ENCODE measurements around the gene PCDHGA5.
A peak's percentile ranks its signal among the peaks of the same experiment; 100 is the strongest.
"Not testable (repeated sequence)": the region's sequence is repeated elsewhere in the genome, so short reads cannot be mapped to it uniquely, and the experiment has no call there.

The PCDHGA5 gene

DNA sequence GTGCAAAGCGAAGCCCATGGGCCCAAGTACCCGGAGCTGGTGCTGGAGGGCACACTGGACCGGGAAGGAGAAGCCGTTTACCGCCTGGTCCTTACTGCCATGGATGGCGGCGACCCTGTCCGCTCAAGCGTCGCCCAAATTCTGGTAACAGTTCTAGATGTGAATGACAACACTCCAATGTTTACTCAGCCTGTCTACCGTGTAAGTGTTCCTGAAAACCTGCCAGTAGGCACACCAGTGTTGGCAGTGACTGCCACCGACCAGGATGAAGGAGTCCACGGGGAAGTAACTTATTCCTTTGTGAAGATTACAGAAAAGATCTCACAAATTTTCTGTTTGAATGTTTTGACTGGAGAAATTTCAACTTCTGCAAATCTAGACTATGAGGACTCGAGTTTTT lies 10.7 kb downstream of the PCDHGA5 start:
- H3K4me3 ChIP-seq (ENCODE audit: low read depth in 1 of 2, low read length in 2 of 2), result peak overlapping the region; percentile 25 to 28
- H3K27me3 ChIP-seq (ENCODE audit: control insufficient read depth in 1 of 2, insufficient read depth in 2 of 2, low read length in 2 of 2), result no peaks in the 10 kb centered on the region
- H3K4me1 ChIP-seq (ENCODE audit: insufficient read depth, low read length), result no peaks in the 10 kb centered on the region
- H3K9ac ChIP-seq (ENCODE audit: low read length), result no peak overlapping the region
- H3K36me3 ChIP-seq (ENCODE audit: insufficient read depth, low read length), result peaks cover 4% of the 10 kb centered on the region
- H3K9me3 ChIP-seq (ENCODE audit: low read length), result peaks cover 73% of the 10 kb centered on the region
- no peak overlapping the region for H3K27ac ChIP-seq (ENCODE audit: low read depth, low read length)

DNA sequence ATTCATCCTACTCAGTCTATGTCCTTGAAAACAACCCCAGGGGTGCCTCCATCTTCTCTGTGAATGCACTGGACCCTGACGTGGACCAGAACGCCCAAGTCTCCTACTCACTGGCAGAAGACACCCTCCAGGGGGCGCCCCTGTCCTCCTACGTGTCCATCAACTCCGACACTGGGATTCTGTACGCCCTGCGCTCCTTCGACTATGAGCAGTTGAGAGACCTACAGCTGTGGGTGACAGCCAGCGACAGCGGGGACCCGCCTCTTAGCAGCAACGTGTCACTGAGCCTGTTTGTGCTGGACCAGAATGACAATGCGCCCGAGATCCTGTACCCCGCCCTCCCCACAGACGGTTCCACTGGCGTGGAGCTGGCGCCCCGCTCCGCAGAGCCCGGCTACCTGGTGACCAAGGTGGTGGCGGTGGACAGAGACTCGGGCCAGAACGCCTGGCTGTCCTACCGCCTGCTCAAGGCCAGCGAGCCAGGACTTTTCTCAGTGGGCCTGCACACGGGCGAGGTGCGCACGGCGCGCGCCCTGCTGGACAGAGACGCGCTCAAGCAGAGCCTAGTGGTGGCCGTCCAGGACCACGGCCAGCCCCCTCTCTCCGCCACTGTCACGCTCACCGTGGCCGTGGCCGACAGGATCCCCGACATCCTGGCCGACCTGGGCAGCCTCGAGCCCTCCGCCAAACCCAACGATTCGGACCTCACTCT lies 11.6 kb downstream of the PCDHGA5 start:
- not testable (repeated sequence) for H3K9ac ChIP-seq (ENCODE audit: low read length); H3K36me3 ChIP-seq (ENCODE audit: insufficient read depth, low read length); H3K27me3 ChIP-seq (ENCODE audit: control insufficient read depth in 1 of 2, insufficient read depth in 2 of 2, low read length in 2 of 2); H3K27ac ChIP-seq (ENCODE audit: low read depth, low read length); H3K4me1 ChIP-seq (ENCODE audit: insufficient read depth, low read length)
- Histone ChIP-seq H3K9me3 (ENCODE audit: low read length) (peaks cover 68% of the 10 kb centered on the region), H3K4me3 (ENCODE audit: low read depth in 1 of 2, low read length in 2 of 2) (peak overlapping the region in 1 of 2 donors; percentile 38)

DNA sequence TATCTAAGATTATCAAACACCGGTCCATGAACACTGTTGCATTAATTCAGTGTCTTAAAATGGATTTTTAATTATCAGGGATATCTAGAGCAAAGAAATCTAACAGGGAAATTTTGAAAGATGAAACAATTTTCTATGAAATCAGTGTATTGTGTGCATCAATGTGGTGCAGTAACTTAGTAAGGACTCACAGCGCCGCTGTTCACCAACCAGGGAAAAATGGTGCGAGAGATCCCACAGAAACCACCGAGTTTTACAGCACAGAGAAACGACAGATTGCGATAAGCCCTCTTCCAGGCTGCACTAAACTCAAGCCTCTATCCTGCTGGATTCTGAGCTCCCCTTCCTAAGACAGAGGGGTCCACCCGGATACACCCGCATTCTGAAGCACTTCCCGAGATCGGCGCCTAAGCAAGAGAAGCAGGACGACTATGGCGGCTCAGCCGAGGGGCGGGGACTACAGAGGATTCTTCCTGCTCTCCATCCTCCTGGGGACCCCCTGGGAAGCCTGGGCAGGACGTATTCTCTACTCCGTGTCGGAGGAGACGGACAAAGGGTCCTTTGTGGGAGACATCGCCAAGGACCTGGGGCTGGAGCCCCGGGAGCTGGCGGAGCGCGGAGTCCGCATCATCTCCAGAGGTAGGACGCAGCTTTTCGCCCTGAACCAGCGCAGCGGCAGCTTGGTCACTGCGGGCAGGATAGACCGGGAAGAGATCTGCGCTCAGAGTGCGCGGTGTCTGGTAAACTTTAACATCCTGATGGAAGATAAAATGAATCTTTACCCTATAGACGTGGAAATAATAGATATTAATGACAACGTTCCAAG lies 18.7 kb downstream of the PCDHGA5 start, which contains the start of gene PCDHGA7:
Gene PCDHGA7 (plus strand): TSS at position 274 of the 826 bp plus-strand sequence. CDS start 158 bp downstream, at position 432.
- Histone ChIP-seq H3K4me3 (ENCODE audit: low read depth in 1 of 2, low read length in 2 of 2) (peak within 1 kb of the TSS; percentile 12 to 47), H3K27me3 (ENCODE audit: control insufficient read depth in 1 of 2, insufficient read depth in 2 of 2, low read length in 2 of 2) (no peaks in the 10 kb centered on the region), H3K4me1 (ENCODE audit: insufficient read depth, low read length) (no peaks in the 10 kb centered on the region), H3K9me3 (ENCODE audit: low read length) (peaks cover 73% of the 10 kb centered on the region), H3K27ac (ENCODE audit: low read depth, low read length) (no peak within 1 kb of the TSS), H3K36me3 (ENCODE audit: insufficient read depth, low read length) (no peaks in the 10 kb centered on the region), H3K9ac (ENCODE audit: low read length) (no peak within 1 kb of the TSS)

DNA sequence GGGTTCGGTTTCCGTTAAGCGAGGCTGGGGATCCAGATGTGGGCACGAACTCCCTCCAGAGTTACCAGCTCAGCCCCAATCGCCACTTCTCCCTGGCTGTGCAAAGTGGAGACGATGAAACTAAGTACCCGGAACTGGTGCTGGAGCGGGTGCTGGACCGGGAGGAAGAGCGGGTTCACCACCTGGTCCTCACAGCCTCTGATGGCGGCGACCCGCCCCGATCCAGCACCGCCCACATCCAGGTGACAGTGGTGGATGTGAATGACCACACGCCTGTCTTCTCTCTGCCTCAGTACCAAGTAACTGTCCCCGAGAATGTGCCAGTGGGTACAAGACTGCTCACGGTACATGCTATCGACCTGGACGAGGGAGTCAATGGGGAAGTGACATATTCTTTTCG lies 19.4 kb downstream of the PCDHGA5 start:
- H3K36me3 ChIP-seq (ENCODE audit: insufficient read depth, low read length), result no peaks in the 10 kb centered on the region
- H3K9me3 ChIP-seq (ENCODE audit: low read length), result peaks cover 69% of the 10 kb centered on the region
- H3K4me3 ChIP-seq (ENCODE audit: low read depth in 1 of 2, low read length in 2 of 2), result peak overlapping the region; percentile 12 to 47
- no peaks in the 10 kb centered on the region for H3K27me3 ChIP-seq (ENCODE audit: control insufficient read depth in 1 of 2, insufficient read depth in 2 of 2, low read length in 2 of 2)
- no peaks in the 10 kb centered on the region for H3K4me1 ChIP-seq (ENCODE audit: insufficient read depth, low read length)
- no peak overlapping the region for H3K9ac ChIP-seq (ENCODE audit: low read length)
- no peak overlapping the region for H3K27ac ChIP-seq (ENCODE audit: low read depth, low read length)

DNA sequence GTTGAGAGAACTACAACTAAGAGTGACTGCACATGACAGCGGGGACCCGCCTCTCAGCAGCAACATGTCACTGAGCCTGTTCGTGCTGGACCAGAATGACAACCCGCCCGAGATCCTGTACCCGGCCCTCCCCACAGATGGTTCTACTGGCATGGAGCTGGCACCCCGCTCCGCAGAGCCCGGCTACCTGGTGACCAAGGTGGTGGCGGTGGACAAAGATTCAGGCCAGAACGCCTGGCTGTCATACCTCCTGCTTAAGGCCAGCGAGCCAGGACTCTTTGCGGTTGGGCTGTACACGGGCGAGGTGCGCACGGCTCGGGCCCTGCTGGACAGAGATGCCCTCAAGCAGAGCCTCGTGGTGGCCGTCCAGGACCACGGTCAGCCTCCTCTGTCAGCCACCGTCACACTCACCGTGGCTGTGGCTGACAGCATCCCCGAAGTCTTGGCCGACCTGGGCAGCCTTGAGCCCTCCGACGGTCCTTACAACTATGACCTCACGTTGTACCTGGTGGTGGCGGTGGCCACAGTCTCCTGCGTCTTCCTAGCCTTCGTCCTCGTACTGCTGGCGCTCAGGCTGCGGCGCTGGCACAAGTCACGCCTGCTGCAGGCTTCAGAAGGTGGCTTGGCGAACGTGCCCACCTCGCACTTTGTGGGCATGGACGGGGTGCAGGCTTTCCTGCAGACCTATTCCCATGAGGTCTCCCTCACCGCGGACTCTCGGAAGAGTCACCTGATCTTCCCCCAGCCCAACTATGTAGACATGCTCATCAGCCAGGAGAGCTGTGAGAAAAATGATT lies 20.7 kb downstream of the PCDHGA5 start:
- Histone ChIP-seq H3K27me3 (ENCODE audit: control insufficient read depth in 1 of 2, insufficient read depth in 2 of 2, low read length in 2 of 2) (no peaks in the 10 kb centered on the region), H3K36me3 (ENCODE audit: insufficient read depth, low read length) (no peaks in the 10 kb centered on the region), H3K27ac (ENCODE audit: low read depth, low read length) (no peak overlapping the region), H3K4me1 (ENCODE audit: insufficient read depth, low read length) (no peaks in the 10 kb centered on the region), H3K9me3 (ENCODE audit: low read length) (peaks cover 78% of the 10 kb centered on the region), H3K4me3 (ENCODE audit: low read depth in 1 of 2, low read length in 2 of 2) (peak overlapping the region in 1 of 2 donors; percentile 16), H3K9ac (ENCODE audit: low read length) (no peak overlapping the region)

DNA sequence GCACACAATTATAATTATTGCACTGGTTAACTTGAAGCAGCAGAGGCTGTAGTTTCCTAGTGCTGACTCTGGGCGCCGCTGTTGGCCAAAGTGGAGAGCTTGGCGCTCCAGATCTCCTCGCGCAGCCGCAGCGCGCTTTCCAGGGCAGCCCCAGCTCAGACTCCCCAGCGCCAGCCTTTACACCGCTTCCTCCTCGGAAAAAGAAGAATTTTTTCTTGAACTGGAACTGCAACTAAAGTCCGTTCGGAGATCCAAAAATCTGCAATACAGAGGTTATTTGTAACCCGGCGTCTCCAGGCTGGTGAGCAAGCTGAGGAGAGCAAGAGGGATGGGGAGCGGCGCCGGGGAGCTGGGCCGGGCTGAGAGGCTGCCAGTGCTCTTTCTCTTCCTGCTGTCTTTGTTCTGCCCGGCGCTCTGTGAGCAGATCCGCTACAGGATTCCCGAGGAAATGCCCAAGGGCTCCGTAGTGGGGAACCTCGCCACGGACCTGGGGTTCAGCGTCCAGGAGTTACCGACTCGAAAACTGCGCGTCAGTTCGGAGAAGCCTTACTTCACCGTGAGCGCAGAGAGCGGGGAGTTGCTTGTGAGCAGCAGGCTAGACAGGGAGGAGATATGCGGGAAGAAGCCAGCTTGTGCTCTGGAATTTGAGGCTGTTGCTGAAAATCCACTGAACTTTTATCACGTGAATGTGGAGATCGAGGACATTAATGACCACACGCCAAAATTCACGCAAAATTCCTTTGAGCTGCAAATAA lies 23.8 kb downstream of the PCDHGA5 start, which contains the start of gene PCDHGB4:
Gene PCDHGB4 (plus strand): TSS at position 142 of the 755 bp plus-strand sequence. CDS start 187 bp downstream, at position 329.
- H3K4me1 ChIP-seq (ENCODE audit: insufficient read depth, low read length); H3K27me3 ChIP-seq (ENCODE audit: control insufficient read depth in 1 of 2, insufficient read depth in 2 of 2, low read length in 2 of 2); H3K27ac ChIP-seq (ENCODE audit: low read depth, low read length); H3K36me3 ChIP-seq (ENCODE audit: insufficient read depth, low read length); H3K9ac ChIP-seq (ENCODE audit: low read length): not testable (repeated sequence)
- peaks cover 80% of the 10 kb centered on the region for H3K9me3 ChIP-seq (ENCODE audit: low read length)
- H3K4me3 ChIP-seq (ENCODE audit: low read depth in 1 of 2, low read length in 2 of 2), result peak within 1 kb of the TSS in 1 of 2 donors; percentile 33

- Histone ChIP-seq H3K4me1 (ENCODE audit: insufficient read depth, low read length) (no peaks in the 10 kb centered on the region), H3K27me3 (ENCODE audit: control insufficient read depth in 1 of 2, insufficient read depth in 2 of 2, low read length in 2 of 2) (no peaks in the 10 kb centered on the region), H3K4me3 (ENCODE audit: low read depth in 1 of 2, low read length in 2 of 2) (peak overlapping the region in 1 of 2 donors; percentile 33), H3K9me3 (ENCODE audit: low read length) (peaks cover 79% of the 10 kb centered on the region), H3K9ac (ENCODE audit: low read length) (no peak overlapping the region), H3K27ac (ENCODE audit: low read depth, low read length) (no peak overlapping the region), H3K36me3 (ENCODE audit: insufficient read depth, low read length) (no peaks in the 10 kb centered on the region)
Observed at GRCh38 chr5:141388661-141389060, 24.7 kb downstream of the PCDHGA5 start.

- peak overlapping the region in 1 of 2 donors; percentile 33 for H3K4me3 ChIP-seq (ENCODE audit: low read depth in 1 of 2, low read length in 2 of 2)
Observed at GRCh38 chr5:141389153-141390042, 25.4 kb downstream of the PCDHGA5 start.

GRCh38 chr5:141392429-141393198 lies 28.7 kb downstream of the PCDHGA5 start, which contains the start of gene PCDHGA8:
Gene PCDHGA8 (plus strand): TSS chr5:141392633. CDS start chr5:141392814, 181 bp downstream.
- H3K4me3 ChIP-seq (ENCODE audit: low read depth in 1 of 2, low read length in 2 of 2), result peak within 1 kb of the TSS; percentile 4 to 10
- H3K4me1 ChIP-seq (ENCODE audit: insufficient read depth, low read length), result no peaks in the 10 kb centered on the region
- no peaks in the 10 kb centered on the region for H3K36me3 ChIP-seq (ENCODE audit: insufficient read depth, low read length)
- H3K9me3 ChIP-seq (ENCODE audit: low read length), result peaks cover 70% of the 10 kb centered on the region
- H3K9ac ChIP-seq (ENCODE audit: low read length), result no peak within 1 kb of the TSS
- no peaks in the 10 kb centered on the region for H3K27me3 ChIP-seq (ENCODE audit: control insufficient read depth in 1 of 2, insufficient read depth in 2 of 2, low read length in 2 of 2)
- no peak within 1 kb of the TSS for H3K27ac ChIP-seq (ENCODE audit: low read depth, low read length)

More at GRCh38 chr5:141389153-141390042, 25.4 kb downstream of the PCDHGA5 start:
- no peaks in the 10 kb centered on the region for H3K36me3 ChIP-seq (ENCODE audit: insufficient read depth, low read length)
- H3K27ac ChIP-seq (ENCODE audit: low read depth, low read length), result no peak overlapping the region
- no peaks in the 10 kb centered on the region for H3K4me1 ChIP-seq (ENCODE audit: insufficient read depth, low read length)
- H3K27me3 ChIP-seq (ENCODE audit: control insufficient read depth in 1 of 2, insufficient read depth in 2 of 2, low read length in 2 of 2), result no peaks in the 10 kb centered on the region
- H3K9ac ChIP-seq (ENCODE audit: low read length), result no peak overlapping the region
- peaks cover 79% of the 10 kb centered on the region for H3K9me3 ChIP-seq (ENCODE audit: low read length)

Measured in muscle layer of colon (tissue), 2 donors.